ENCODE data around the gene CALHM4.

Gene CALHM4

DNA sequence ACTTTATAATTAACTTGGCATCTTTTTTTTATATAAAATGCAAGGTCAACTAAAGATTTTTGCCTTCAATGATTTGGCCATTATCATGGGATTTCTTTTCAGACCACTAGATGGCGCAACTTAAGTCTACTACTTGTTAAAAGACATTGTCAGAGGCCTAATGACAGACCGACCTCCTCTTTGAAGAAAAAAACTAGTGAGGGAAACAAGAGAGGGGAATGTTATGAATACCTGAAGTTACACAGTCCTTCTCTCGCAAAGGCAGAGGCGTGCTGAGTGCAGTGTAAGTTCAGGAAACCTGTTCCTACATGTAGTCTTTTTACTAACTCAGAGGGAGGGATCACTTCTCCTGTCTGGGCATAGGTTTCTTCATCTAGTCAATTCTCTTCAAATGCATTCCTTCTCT, 17.3 kb upstream of the CALHM4 start:
- H3K27ac ChIP-seq (replicated peaks): no peak overlapping the region
- no peak overlapping the region for H3K4me3 ChIP-seq (replicated peaks; ENCODE audit: insufficient read depth, low read length)
- TF ChIP-seq POLR2AphosphoS5 (IDR thresholded peaks at IDR 0.05; ENCODE audit: low read depth): no peak
- TF ChIP-seq, protein P1, sequence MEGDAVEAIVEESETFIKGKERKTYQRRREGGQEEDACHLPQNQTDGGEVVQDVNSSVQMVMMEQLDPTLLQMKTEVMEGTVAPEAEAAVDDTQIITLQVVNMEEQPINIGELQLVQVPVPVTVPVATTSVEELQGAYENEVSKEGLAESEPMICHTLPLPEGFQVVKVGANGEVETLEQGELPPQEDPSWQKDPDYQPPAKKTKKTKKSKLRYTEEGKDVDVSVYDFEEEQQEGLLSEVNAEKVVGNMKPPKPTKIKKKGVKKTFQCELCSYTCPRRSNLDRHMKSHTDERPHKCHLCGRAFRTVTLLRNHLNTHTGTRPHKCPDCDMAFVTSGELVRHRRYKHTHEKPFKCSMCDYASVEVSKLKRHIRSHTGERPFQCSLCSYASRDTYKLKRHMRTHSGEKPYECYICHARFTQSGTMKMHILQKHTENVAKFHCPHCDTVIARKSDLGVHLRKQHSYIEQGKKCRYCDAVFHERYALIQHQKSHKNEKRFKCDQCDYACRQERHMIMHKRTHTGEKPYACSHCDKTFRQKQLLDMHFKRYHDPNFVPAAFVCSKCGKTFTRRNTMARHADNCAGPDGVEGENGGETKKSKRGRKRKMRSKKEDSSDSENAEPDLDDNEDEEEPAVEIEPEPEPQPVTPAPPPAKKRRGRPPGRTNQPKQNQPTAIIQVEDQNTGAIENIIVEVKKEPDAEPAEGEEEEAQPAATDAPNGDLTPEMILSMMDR (IDR thresholded peaks at IDR 0.05; ENCODE audit: insufficient read depth, low read length): peak; percentile 52
- TF ChIP-seq, protein P2, sequence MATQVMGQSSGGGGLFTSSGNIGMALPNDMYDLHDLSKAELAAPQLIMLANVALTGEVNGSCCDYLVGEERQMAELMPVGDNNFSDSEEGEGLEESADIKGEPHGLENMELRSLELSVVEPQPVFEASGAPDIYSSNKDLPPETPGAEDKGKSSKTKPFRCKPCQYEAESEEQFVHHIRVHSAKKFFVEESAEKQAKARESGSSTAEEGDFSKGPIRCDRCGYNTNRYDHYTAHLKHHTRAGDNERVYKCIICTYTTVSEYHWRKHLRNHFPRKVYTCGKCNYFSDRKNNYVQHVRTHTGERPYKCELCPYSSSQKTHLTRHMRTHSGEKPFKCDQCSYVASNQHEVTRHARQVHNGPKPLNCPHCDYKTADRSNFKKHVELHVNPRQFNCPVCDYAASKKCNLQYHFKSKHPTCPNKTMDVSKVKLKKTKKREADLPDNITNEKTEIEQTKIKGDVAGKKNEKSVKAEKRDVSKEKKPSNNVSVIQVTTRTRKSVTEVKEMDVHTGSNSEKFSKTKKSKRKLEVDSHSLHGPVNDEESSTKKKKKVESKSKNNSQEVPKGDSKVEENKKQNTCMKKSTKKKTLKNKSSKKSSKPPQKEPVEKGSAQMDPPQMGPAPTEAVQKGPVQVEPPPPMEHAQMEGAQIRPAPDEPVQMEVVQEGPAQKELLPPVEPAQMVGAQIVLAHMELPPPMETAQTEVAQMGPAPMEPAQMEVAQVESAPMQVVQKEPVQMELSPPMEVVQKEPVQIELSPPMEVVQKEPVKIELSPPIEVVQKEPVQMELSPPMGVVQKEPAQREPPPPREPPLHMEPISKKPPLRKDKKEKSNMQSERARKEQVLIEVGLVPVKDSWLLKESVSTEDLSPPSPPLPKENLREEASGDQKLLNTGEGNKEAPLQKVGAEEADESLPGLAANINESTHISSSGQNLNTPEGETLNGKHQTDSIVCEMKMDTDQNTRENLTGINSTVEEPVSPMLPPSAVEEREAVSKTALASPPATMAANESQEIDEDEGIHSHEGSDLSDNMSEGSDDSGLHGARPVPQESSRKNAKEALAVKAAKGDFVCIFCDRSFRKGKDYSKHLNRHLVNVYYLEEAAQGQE (IDR thresholded peaks at IDR 0.05; ENCODE audit: insufficient replicate concordance, low read depth): no peak
- no peak for TF ChIP-seq SPI1 (IDR thresholded peaks at IDR 0.05; ENCODE audit: borderline replicate concordance, low read depth)
- TF ChIP-seq GABPA (IDR thresholded peaks at IDR 0.05; ENCODE audit: low read depth): no peak
- peak; percentile 17 to 55 for DNase-seq (ENCODE audit: low read depth in 1 of 2, low spot score in 1 of 2)
- H3K27me3 ChIP-seq (ENCODE audit: insufficient read depth, poor library complexity, severe bottlenecking): no peaks in the 10 kb centered on the region

DNA sequence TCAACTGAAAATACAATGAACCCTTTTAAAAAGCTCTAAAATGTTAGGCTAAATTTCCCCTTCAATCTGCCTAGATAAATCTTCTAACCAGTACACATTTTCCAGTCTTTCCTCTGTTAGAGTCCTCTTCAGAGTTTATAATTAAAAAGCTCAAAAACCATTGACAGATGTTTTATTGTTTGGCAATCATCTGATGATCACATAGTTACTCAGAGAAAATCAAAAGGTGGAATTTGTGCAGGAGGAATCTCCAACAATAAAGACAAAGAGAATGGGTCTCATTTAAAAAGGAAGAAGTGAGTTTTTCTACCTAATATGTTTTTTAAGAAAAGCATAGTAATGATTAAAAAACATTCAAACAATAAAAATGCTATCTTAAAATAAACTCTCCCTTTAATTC, 11.1 kb upstream of the CALHM4 start:
- TF ChIP-seq GABPA (IDR thresholded peaks at IDR 0.05; ENCODE audit: low read depth) (no peak), POLR2AphosphoS5 (IDR thresholded peaks at IDR 0.05; ENCODE audit: low read depth) (no peak), SPI1 (IDR thresholded peaks at IDR 0.05; ENCODE audit: borderline replicate concordance, low read depth) (no peak)
- TF ChIP-seq, protein P1 (IDR thresholded peaks at IDR 0.05; ENCODE audit: insufficient read depth, low read length): no peak
- TF ChIP-seq, protein P2 (IDR thresholded peaks at IDR 0.05; ENCODE audit: insufficient replicate concordance, low read depth): no peak
- no peak for DNase-seq (ENCODE audit: low read depth in 1 of 2, low spot score in 1 of 2)
- H3K4me3 ChIP-seq (replicated peaks; ENCODE audit: insufficient read depth, low read length): no peak overlapping the region
- H3K27me3 ChIP-seq (ENCODE audit: insufficient read depth, poor library complexity, severe bottlenecking): no peaks in the 10 kb centered on the region
- H3K27ac ChIP-seq (replicated peaks): no peak overlapping the region

DNA sequence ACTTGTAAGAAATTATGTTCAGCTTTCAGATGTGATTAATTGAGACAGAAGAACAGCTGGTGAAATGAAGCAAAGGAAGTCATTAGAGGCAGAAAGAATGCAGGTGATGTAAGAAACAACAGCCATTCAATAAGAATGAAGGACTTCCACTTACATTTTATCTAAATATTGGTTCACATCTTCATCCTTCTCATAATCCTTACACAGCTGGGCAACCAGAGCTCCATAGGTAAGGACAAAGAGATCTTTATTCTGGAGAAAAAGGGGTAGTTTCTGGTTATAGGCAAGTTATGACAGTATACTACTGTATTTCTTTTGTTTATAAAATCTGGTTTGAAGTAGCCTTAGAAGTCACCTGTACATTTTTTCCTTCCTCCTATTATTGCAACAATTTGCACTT, 10.4 kb upstream of the CALHM4 start:
- DNase-seq (ENCODE audit: low read depth in 1 of 2, low spot score in 1 of 2): no peak
- no peaks in the 10 kb centered on the region for H3K27me3 ChIP-seq (ENCODE audit: insufficient read depth, poor library complexity, severe bottlenecking)
- H3K4me3 ChIP-seq (replicated peaks; ENCODE audit: insufficient read depth, low read length): no peak overlapping the region
- TF ChIP-seq SPI1 (IDR thresholded peaks at IDR 0.05; ENCODE audit: borderline replicate concordance, low read depth) (no peak), POLR2AphosphoS5 (IDR thresholded peaks at IDR 0.05; ENCODE audit: low read depth) (no peak), GABPA (IDR thresholded peaks at IDR 0.05; ENCODE audit: low read depth) (no peak)
- TF ChIP-seq, protein P2 (IDR thresholded peaks at IDR 0.05; ENCODE audit: insufficient replicate concordance, low read depth): no peak
- TF ChIP-seq, protein P1 (IDR thresholded peaks at IDR 0.05; ENCODE audit: insufficient read depth, low read length): no peak
- no peak overlapping the region for H3K27ac ChIP-seq (replicated peaks)
